ENCODE results near the gene TBC1D3B.

- TF ChIP-seq CTCF (IDR thresholded peaks at IDR 0.05; ENCODE audit: low read depth, low read length, poor library complexity, severe bottlenecking) (no peak), EZH2phosphoT487 (IDR thresholded peaks at IDR 0.05; ENCODE audit: borderline replicate concordance, low read length) (no peak)
These were observed 40.0 kb downstream of the TBC1D3B start for GRCh38 chr17:36136439-36136838.

Measured in DOHH2 (cell line).